ENCODE results near the gene AIF1L.

Gene AIF1L

GRCh38 chr9:131167146-131167692 is 70.9 kb downstream of the AIF1L start:
- DNase-seq (ENCODE audit: low read depth, low spot score): no peak

GRCh38 chr9:131167936-131168335 is 71.6 kb downstream of the AIF1L start:
- DNase-seq (ENCODE audit: low read depth, low spot score): no peak

- no peak for DNase-seq (ENCODE audit: low read depth, low spot score)
Measured at GRCh38 chr9:131169563-131170240, 73.4 kb downstream of the AIF1L start.

Data from activated naive CD8-positive, alpha-beta T cell treated with anti-CD3 and anti-CD28 coated beads, Interleukin-2, amount 50 U/mL, for 16 hours (primary cell).